Coronary artery (tissue), 2 donors: Measurements from ENCODE around the gene FOSL1.

Source experiments
- DNase-seq: peaks from one replicate; pipeline ENCODE4 v3.0.0-alpha.2; 2017; ENCODE audit warnings: low spot score
- H3K27ac ChIP-seq, 2 donors: fragments of 200-600 bp; sonication (generic); one replicate each; pipeline ENCODE4 v1.5.1; 2016 to 2019
- H3K4me3 ChIP-seq: fragments of 200-600 bp; sonication (generic); 2 replicates; pipeline ENCODE4 v1.5.1; 2016; ENCODE audit warnings: mild to moderate bottlenecking, moderate library complexity
- CTCF ChIP-seq: fragments of 200-600 bp; sonication (generic); IDR thresholded peaks from one replicate; pipeline ENCODE4 v1.5.1; 2019; ENCODE audit warnings: antibody characterized with exemption

FOSL1 gene

GRCh38 chr11:65944767-65945166 lies 44.6 kb upstream of the FOSL1 start:
- no peak overlapping the region for H3K4me3 ChIP-seq
- DNase-seq, result no peak
- H3K27ac ChIP-seq, result no peak overlapping the region
- no peak for TF ChIP-seq CTCF

- no peak for TF ChIP-seq CTCF
- no peak overlapping the region for H3K27ac ChIP-seq
- no peak overlapping the region for H3K4me3 ChIP-seq
- no peak for DNase-seq
Measured at GRCh38 chr11:65944191-65944590, 44.0 kb upstream of the FOSL1 start.

GRCh38 chr11:65942531-65942930 lies 42.3 kb upstream of the FOSL1 start:
- no peak for TF ChIP-seq CTCF
- no peak for DNase-seq

GRCh38 chr11:65941720-65942310 lies 41.6 kb upstream of the FOSL1 start:
- H3K27ac ChIP-seq, result peak overlapping the region in 1 of 2 donors; percentile 51
- TF ChIP-seq CTCF, result no peak
- H3K4me3 ChIP-seq, result no peak overlapping the region
- no peak for DNase-seq

More at GRCh38 chr11:65942531-65942930, 42.3 kb upstream of the FOSL1 start:
- no peak overlapping the region for H3K4me3 ChIP-seq
- no peak overlapping the region for H3K27ac ChIP-seq

- no peak overlapping the region for H3K27ac ChIP-seq
- no peak overlapping the region for H3K4me3 ChIP-seq
- DNase-seq, result no peak
- TF ChIP-seq CTCF, result no peak
Measured at GRCh38 chr11:65937766-65938165, 37.6 kb upstream of the FOSL1 start.

GRCh38 chr11:65934014-65934413 lies 33.8 kb upstream of the FOSL1 start:
- no peak overlapping the region for H3K4me3 ChIP-seq
- no peak overlapping the region for H3K27ac ChIP-seq
- TF ChIP-seq CTCF, result no peak
- DNase-seq, result no peak

GRCh38 chr11:65932558-65932919 lies 32.4 kb upstream of the FOSL1 start:
- DNase-seq, result no peak
- no peak for TF ChIP-seq CTCF
- Histone ChIP-seq H3K4me3 (no peak overlapping the region), H3K27ac (no peak overlapping the region)
